ENCODE measurements around the gene SCYGR4.

Gene SCYGR4
- total RNA-seq, result 0 reads per million in 3 donors

- Histone ChIP-seq H3K27ac (ENCODE audit: insufficient read depth, low read length, poor library complexity, severe bottlenecking) (no peak within 1 kb of the TSS), H3K4me1 (ENCODE audit: control insufficient read depth, insufficient read depth, low read length, poor library complexity, severe bottlenecking) (no peaks in the 10 kb centered on the region), H3K36me3 (ENCODE audit: control insufficient read depth, insufficient read depth, low read length) (no peaks in the 10 kb centered on the region), H3K4me3 (ENCODE audit: insufficient read depth, low read depth, low read length, poor library complexity, severe bottlenecking) (no peak within 1 kb of the TSS), H3K27me3 (replicated peaks; ENCODE audit: control insufficient read depth, insufficient read depth, low read length, poor library complexity, severe bottlenecking) (no peaks in the 10 kb centered on the region), H3K9me3 (ENCODE audit: control insufficient read depth, low read length) (no peaks in the 10 kb centered on the region)
- no peak for DNase-seq
These were observed at the start of gene SCYGR4 for GRCh38 chr2:227617316-227618230. SCYGR4 (plus strand) TSS chr2:227617498; CDS start chr2:227617498, 0 bp downstream.

GRCh38 chr2:227568852-227569169, 48.5 kb upstream of the SCYGR4 start:
- Histone ChIP-seq H3K27me3 (replicated peaks; ENCODE audit: control insufficient read depth, insufficient read depth, low read length, poor library complexity, severe bottlenecking) (no peaks in the 10 kb centered on the region), H3K27ac (ENCODE audit: insufficient read depth, low read length, poor library complexity, severe bottlenecking) (no peak overlapping the region), H3K9me3 (ENCODE audit: control insufficient read depth, low read length) (no peaks in the 10 kb centered on the region), H3K4me1 (ENCODE audit: control insufficient read depth, insufficient read depth, low read length, poor library complexity, severe bottlenecking) (no peaks in the 10 kb centered on the region), H3K4me3 (ENCODE audit: insufficient read depth, low read depth, low read length, poor library complexity, severe bottlenecking) (no peak overlapping the region), H3K36me3 (ENCODE audit: control insufficient read depth, insufficient read depth, low read length) (no peaks in the 10 kb centered on the region)
- DNase-seq, result no peak

GRCh38 chr2:227570615-227571014, 46.7 kb upstream of the SCYGR4 start:
- H3K36me3 ChIP-seq (ENCODE audit: control insufficient read depth, insufficient read depth, low read length), result no peaks in the 10 kb centered on the region
- DNase-seq, result no peak
- H3K27ac ChIP-seq (ENCODE audit: insufficient read depth, low read length, poor library complexity, severe bottlenecking), result no peak overlapping the region
- no peaks in the 10 kb centered on the region for H3K9me3 ChIP-seq (ENCODE audit: control insufficient read depth, low read length)
- no peak overlapping the region for H3K4me3 ChIP-seq (ENCODE audit: insufficient read depth, low read depth, low read length, poor library complexity, severe bottlenecking)
- H3K4me1 ChIP-seq (ENCODE audit: control insufficient read depth, insufficient read depth, low read length, poor library complexity, severe bottlenecking), result no peaks in the 10 kb centered on the region
- no peaks in the 10 kb centered on the region for H3K27me3 ChIP-seq (replicated peaks; ENCODE audit: control insufficient read depth, insufficient read depth, low read length, poor library complexity, severe bottlenecking)

- H3K4me1 ChIP-seq (ENCODE audit: control insufficient read depth, insufficient read depth, low read length, poor library complexity, severe bottlenecking), result no peaks in the 10 kb centered on the region
- H3K27me3 ChIP-seq (replicated peaks; ENCODE audit: control insufficient read depth, insufficient read depth, low read length, poor library complexity, severe bottlenecking), result no peaks in the 10 kb centered on the region
- no peak overlapping the region for H3K4me3 ChIP-seq (ENCODE audit: insufficient read depth, low read depth, low read length, poor library complexity, severe bottlenecking)
- H3K9me3 ChIP-seq (ENCODE audit: control insufficient read depth, low read length), result no peaks in the 10 kb centered on the region
- no peak overlapping the region for H3K27ac ChIP-seq (ENCODE audit: insufficient read depth, low read length, poor library complexity, severe bottlenecking)
- no peak for DNase-seq
- no peaks in the 10 kb centered on the region for H3K36me3 ChIP-seq (ENCODE audit: control insufficient read depth, insufficient read depth, low read length)
These were observed 41.2 kb upstream of the SCYGR4 start for GRCh38 chr2:227576110-227576509.

- no peaks in the 10 kb centered on the region for H3K4me1 ChIP-seq (ENCODE audit: control insufficient read depth, insufficient read depth, low read length, poor library complexity, severe bottlenecking)
- DNase-seq, result no peak
- no peaks in the 10 kb centered on the region for H3K9me3 ChIP-seq (ENCODE audit: control insufficient read depth, low read length)
- no peak overlapping the region for H3K4me3 ChIP-seq (ENCODE audit: insufficient read depth, low read depth, low read length, poor library complexity, severe bottlenecking)
- no peak overlapping the region for H3K27ac ChIP-seq (ENCODE audit: insufficient read depth, low read length, poor library complexity, severe bottlenecking)
- no peaks in the 10 kb centered on the region for H3K36me3 ChIP-seq (ENCODE audit: control insufficient read depth, insufficient read depth, low read length)
- H3K27me3 ChIP-seq (replicated peaks; ENCODE audit: control insufficient read depth, insufficient read depth, low read length, poor library complexity, severe bottlenecking), result no peaks in the 10 kb centered on the region
These were observed 40.5 kb upstream of the SCYGR4 start for GRCh38 chr2:227576812-227577211.

- H3K4me1 ChIP-seq (ENCODE audit: control insufficient read depth, insufficient read depth, low read length, poor library complexity, severe bottlenecking), result no peaks in the 10 kb centered on the region
- H3K4me3 ChIP-seq (ENCODE audit: insufficient read depth, low read depth, low read length, poor library complexity, severe bottlenecking), result no peak overlapping the region
- no peak for DNase-seq
- H3K36me3 ChIP-seq (ENCODE audit: control insufficient read depth, insufficient read depth, low read length), result no peaks in the 10 kb centered on the region
- H3K27ac ChIP-seq (ENCODE audit: insufficient read depth, low read length, poor library complexity, severe bottlenecking), result no peak overlapping the region
- no peaks in the 10 kb centered on the region for H3K27me3 ChIP-seq (replicated peaks; ENCODE audit: control insufficient read depth, insufficient read depth, low read length, poor library complexity, severe bottlenecking)
- H3K9me3 ChIP-seq (ENCODE audit: control insufficient read depth, low read length), result peaks cover under 1% of the 10 kb centered on the region
These were observed 39.7 kb upstream of the SCYGR4 start for GRCh38 chr2:227577555-227577954.

GRCh38 chr2:227578642-227579041, 38.7 kb upstream of the SCYGR4 start:
- DNase-seq, result no peak
- Histone ChIP-seq H3K36me3 (ENCODE audit: control insufficient read depth, insufficient read depth, low read length) (no peaks in the 10 kb centered on the region), H3K27ac (ENCODE audit: insufficient read depth, low read length, poor library complexity, severe bottlenecking) (no peak overlapping the region)

GRCh38 chr2:227579791-227580190, 37.5 kb upstream of the SCYGR4 start:
- no peaks in the 10 kb centered on the region for H3K27me3 ChIP-seq (replicated peaks; ENCODE audit: control insufficient read depth, insufficient read depth, low read length, poor library complexity, severe bottlenecking)
- no peak overlapping the region for H3K27ac ChIP-seq (ENCODE audit: insufficient read depth, low read length, poor library complexity, severe bottlenecking)
- H3K4me3 ChIP-seq (ENCODE audit: insufficient read depth, low read depth, low read length, poor library complexity, severe bottlenecking), result no peak overlapping the region
- no peak for DNase-seq
- H3K9me3 ChIP-seq (ENCODE audit: control insufficient read depth, low read length), result peaks cover 11% of the 10 kb centered on the region
- H3K36me3 ChIP-seq (ENCODE audit: control insufficient read depth, insufficient read depth, low read length), result no peaks in the 10 kb centered on the region
- H3K4me1 ChIP-seq (ENCODE audit: control insufficient read depth, insufficient read depth, low read length, poor library complexity, severe bottlenecking), result no peaks in the 10 kb centered on the region

More at GRCh38 chr2:227578642-227579041, 38.7 kb upstream of the SCYGR4 start:
- no peaks in the 10 kb centered on the region for H3K4me1 ChIP-seq (ENCODE audit: control insufficient read depth, insufficient read depth, low read length, poor library complexity, severe bottlenecking)
- H3K9me3 ChIP-seq (ENCODE audit: control insufficient read depth, low read length), result peaks cover 11% of the 10 kb centered on the region
- no peaks in the 10 kb centered on the region for H3K27me3 ChIP-seq (replicated peaks; ENCODE audit: control insufficient read depth, insufficient read depth, low read length, poor library complexity, severe bottlenecking)
- H3K4me3 ChIP-seq (ENCODE audit: insufficient read depth, low read depth, low read length, poor library complexity, severe bottlenecking), result no peak overlapping the region

- Histone ChIP-seq H3K4me3 (ENCODE audit: insufficient read depth, low read depth, low read length, poor library complexity, severe bottlenecking) (no peak overlapping the region), H3K27ac (ENCODE audit: insufficient read depth, low read length, poor library complexity, severe bottlenecking) (no peak overlapping the region), H3K9me3 (ENCODE audit: control insufficient read depth, low read length) (peaks cover 11% of the 10 kb centered on the region), H3K27me3 (replicated peaks; ENCODE audit: control insufficient read depth, insufficient read depth, low read length, poor library complexity, severe bottlenecking) (no peaks in the 10 kb centered on the region), H3K36me3 (ENCODE audit: control insufficient read depth, insufficient read depth, low read length) (no peaks in the 10 kb centered on the region), H3K4me1 (ENCODE audit: control insufficient read depth, insufficient read depth, low read length, poor library complexity, severe bottlenecking) (no peaks in the 10 kb centered on the region)
- DNase-seq, result no peak
These were observed 34.9 kb upstream of the SCYGR4 start for GRCh38 chr2:227582369-227582768.

GRCh38 chr2:227592694-227593387, 24.5 kb upstream of the SCYGR4 start:
- Histone ChIP-seq H3K4me3 (ENCODE audit: insufficient read depth, low read depth, low read length, poor library complexity, severe bottlenecking) (no peak overlapping the region), H3K27ac (ENCODE audit: insufficient read depth, low read length, poor library complexity, severe bottlenecking) (no peak overlapping the region), H3K4me1 (ENCODE audit: control insufficient read depth, insufficient read depth, low read length, poor library complexity, severe bottlenecking) (no peaks in the 10 kb centered on the region), H3K27me3 (replicated peaks; ENCODE audit: control insufficient read depth, insufficient read depth, low read length, poor library complexity, severe bottlenecking) (no peaks in the 10 kb centered on the region), H3K36me3 (ENCODE audit: control insufficient read depth, insufficient read depth, low read length) (no peaks in the 10 kb centered on the region), H3K9me3 (ENCODE audit: control insufficient read depth, low read length) (no peaks in the 10 kb centered on the region)
- DNase-seq, result no peak

Measured in effector memory CD4-positive, alpha-beta T cell (primary cell).